A549 (cell line): ENCODE data around the gene PRRT3. TPM values are rescaled to one million over a fixed set of nuclear protein-coding genes. Genes with fewer than 3 reads are reported as not detected.

Experiments used
- ATAC-seq, 2 experiments: fragments of 200-7000 bp in 1 of 2; fragments of >200 bp in 1 of 2; cut with Nextera tagmentation in 1 of 2; cut with Tn5 transposase in 1 of 2; 3 replicates each; pipeline versions ENCODE4 v1.8.0 to v1.9.1; 2018 to 2020; ENCODE audit warnings: mild to moderate bottlenecking in 1 of 2, moderate library complexity in 1 of 2
- CTCF ChIA-PET: fragments of 300-600 bp; sonication (Branson Sonifier 250); formaldehyde crosslinking; extraction: SDS; loops from one replicate; lab custom pipeline; 2021; ENCODE audit warnings: antibody characterized with exemption, inconsistent platforms; lab: Yijun Ruan, JAX
- POLR2A ChIA-PET: fragments of 350-600 bp; formaldehyde crosslinking; extraction: SDS; loops from one replicate; lab custom pipeline; 2021; ENCODE audit warnings: antibody characterized with exemption, inconsistent platforms; lab: Yijun Ruan, JAX
- DNase-seq, 2 experiments: peaks; one replicate each; pipeline versions ENCODE4 v3.0.0 to v3.0.0-alpha.2; 2011 to 2016; ENCODE audit warnings: low read depth in 1 of 2, low spot score in 1 of 2
- FAIRE-seq: peaks from 2 replicates; lab custom pipeline; 2011; peaks lifted over from hg19 to GRCh38; lab: Jason Lieb, UNC
- H3K27ac ChIP-seq, 2 experiments: fragments of >200 bp; sonication (Bioruptor Twin); formaldehyde crosslinking; 3 replicates each; pipeline ENCODE4 v1.5.1; 2016 to 2017
- H3K4me1 ChIP-seq: fragments of >200 bp; sonication (Bioruptor Twin); formaldehyde crosslinking; 3 replicates; pipeline ENCODE4 v1.6.1; 2016
- H3K4me2 ChIP-seq: fragments of >200 bp; sonication (Bioruptor Twin); formaldehyde crosslinking; 3 replicates; pipeline ENCODE4 v1.6.1; 2016
- H3K4me3 ChIP-seq: fragments of >200 bp; sonication (Bioruptor Twin); formaldehyde crosslinking; 3 replicates; pipeline ENCODE4 v1.5.1; 2016
- H3K9me3 ChIP-seq: fragments of >200 bp; sonication (Bioruptor Twin); formaldehyde crosslinking; 3 replicates; pipeline ENCODE4 v1.6.1; 2016
- ESRRA ChIP-seq: fragments of 150-350 bp; IDR thresholded peaks from 2 replicates; pipeline ENCODE4 v1.6.1; 2014; ENCODE audit warnings: mild to moderate bottlenecking, low read length, borderline replicate concordance
- HEYL ChIP-seq: fragments of 250-450 bp; sonication (Bioruptor Pico); IDR thresholded peaks from 2 replicates; pipeline ENCODE4 v1.8.0; 2021; ENCODE audit warnings: mild to moderate bottlenecking, moderate library complexity
- HOXB5 ChIP-seq: fragments of 250-450 bp; sonication (Bioruptor Pico); IDR thresholded peaks from 2 replicates; pipeline ENCODE4 v1.5.0; 2020; ENCODE audit warnings: mild to moderate bottlenecking, moderate library complexity
- JUN ChIP-seq, 2 experiments: fragments of >200 bp; sonication (Bioruptor Twin); formaldehyde crosslinking; IDR thresholded peaks; 2 replicates in 1 of 2; 3 replicates in 1 of 2; pipeline ENCODE4 v1.6.1; 2016 to 2017
- JUNB ChIP-seq: fragments of >200 bp; sonication (Bioruptor Twin); formaldehyde crosslinking; IDR thresholded peaks from 2 replicates; pipeline ENCODE4 v1.6.1; 2016
- NR3C1 ChIP-seq: fragments of >200 bp; sonication (Bioruptor Twin); formaldehyde crosslinking; IDR thresholded peaks from 3 replicates; pipeline ENCODE4 v1.6.1; 2017
- POLR2A ChIP-seq: IDR thresholded peaks from 2 replicates; pipeline ENCODE4 v1.6.1; 2012; ENCODE audit warnings: mild to moderate bottlenecking, low read length
- POLR2AphosphoS2 ChIP-seq: conservative IDR thresholded peaks from 2 replicates; pipeline ENCODE4 v1.6.1; 2012; ENCODE audit warnings: low read length, improper control_type of control experiment, inconsistent platforms
- RARB ChIP-seq: fragments of 250-450 bp; sonication (Bioruptor Pico); IDR thresholded peaks from 2 replicates; pipeline ENCODE4 v1.8.0; 2021; ENCODE audit warnings: mild to moderate bottlenecking, moderate library complexity
- TP53 ChIP-seq: fragments of 250-450 bp; sonication (Bioruptor Pico); IDR thresholded peaks from 2 replicates; pipeline ENCODE4 v1.5.0; 2021; ENCODE audit warnings: mild to moderate bottlenecking, moderate library complexity
- WGBS: methylation state at CpG from one replicate; pipeline ENCODE4 v1.1.6; 2017; ENCODE audit errors: missing lambda C conversion rate; 5-methylcytosine and 5-hydroxymethylcytosine counted together
- polyA plus RNA-seq, 4 experiments: library from polyadenylated mRNA; depleted of rRNA in 3 of 4; stranded (reverse); fragments of >200 nt; fragmentation: RNase III in 1 of 4; extraction: RNeasy Plus Mini Kit Qiagen cat#74134 plus additional on column Dnase treatment in 1 of 4; gene quantifications; 2 replicates in 3 of 4; 3 replicates in 1 of 4; pipeline ENCODE4 v1.2.3, GENCODE V29; 2011 to 2017
- TF ChIP-seq, protein P1 (sequence below): fragments of 450-650 bp; IDR thresholded peaks from 2 replicates; pipeline ENCODE4 v1.6.1; 2014; ENCODE audit warnings: antibody characterized with exemption
- TF ChIP-seq, protein P2 (sequence below): IDR thresholded peaks from 2 replicates; pipeline ENCODE4 v1.6.1; 2012; ENCODE audit warnings: low read depth, borderline replicate concordance
- TF ChIP-seq, protein P3 (sequence below): fragments of >200 bp; sonication (Bioruptor Twin); formaldehyde crosslinking; IDR thresholded peaks from 3 replicates; pipeline ENCODE4 v1.5.1; 2016
- TF ChIP-seq, protein P4 (sequence below): fragments of >200 bp; sonication (Bioruptor Twin); formaldehyde crosslinking; IDR thresholded peaks from 2 replicates; pipeline ENCODE4 v1.6.1; 2016
- TF ChIP-seq, protein P5 (sequence below): fragments of 250-450 bp; sonication (Bioruptor Pico); IDR thresholded peaks from 2 replicates; pipeline ENCODE4 v1.5.0; 2020; ENCODE audit warnings: low read depth, mild to moderate bottlenecking, moderate library complexity

PRRT3 gene
- polyA plus RNA-seq, 2 of the 4 experiments (the other 2 are of a cell fraction) = 0.53 to 1.1 TPM

DNA sequence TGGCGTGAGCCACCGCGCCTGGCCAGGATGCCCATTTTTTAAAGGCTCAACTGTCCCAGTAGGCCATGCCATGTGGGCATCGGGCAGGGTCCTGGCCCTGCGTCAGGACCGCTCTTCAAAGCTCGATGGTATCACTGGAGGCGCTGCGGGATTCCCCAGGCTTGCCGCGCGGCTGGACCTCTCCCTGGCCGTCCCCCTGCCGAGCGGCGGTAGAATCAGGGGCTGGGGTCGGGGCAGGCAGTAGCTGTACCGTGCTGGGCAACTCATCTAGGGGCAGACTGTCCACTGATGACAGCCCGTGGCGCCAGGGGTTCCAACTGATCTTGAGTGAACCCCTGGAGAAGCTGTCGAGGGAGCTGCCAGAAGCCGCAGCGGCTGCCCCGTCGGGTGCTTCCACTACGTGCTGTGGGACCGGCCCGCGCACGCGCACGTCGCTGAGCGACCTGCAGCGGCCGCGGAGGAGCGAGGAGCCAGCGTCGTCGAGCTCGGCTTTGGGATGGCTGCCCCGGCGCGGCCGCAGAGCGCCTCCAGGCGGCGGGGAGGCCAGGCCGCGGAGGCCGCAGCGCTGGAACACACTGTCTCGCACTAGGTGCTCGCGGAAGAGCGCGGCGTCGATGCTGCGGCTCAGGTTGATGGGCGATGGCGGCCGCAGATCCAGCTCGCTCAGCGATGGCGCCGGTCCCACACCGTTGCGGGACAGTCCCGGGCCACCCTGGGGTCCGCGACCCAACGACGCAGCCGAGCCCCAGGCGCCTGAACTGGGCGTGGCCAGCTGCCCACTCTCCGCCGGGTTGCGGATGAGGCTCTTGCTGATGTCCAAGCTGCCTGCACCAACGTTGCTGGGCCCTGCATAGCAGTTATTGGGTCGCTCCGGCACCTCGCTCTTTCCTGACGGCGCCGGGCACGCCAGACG, 5.8 kb downstream of the PRRT3 start (continued):
- TF ChIP-seq, protein P1, sequence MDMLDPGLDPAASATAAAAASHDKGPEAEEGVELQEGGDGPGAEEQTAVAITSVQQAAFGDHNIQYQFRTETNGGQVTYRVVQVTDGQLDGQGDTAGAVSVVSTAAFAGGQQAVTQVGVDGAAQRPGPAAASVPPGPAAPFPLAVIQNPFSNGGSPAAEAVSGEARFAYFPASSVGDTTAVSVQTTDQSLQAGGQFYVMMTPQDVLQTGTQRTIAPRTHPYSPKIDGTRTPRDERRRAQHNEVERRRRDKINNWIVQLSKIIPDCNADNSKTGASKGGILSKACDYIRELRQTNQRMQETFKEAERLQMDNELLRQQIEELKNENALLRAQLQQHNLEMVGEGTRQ = 0 out of 2 replicates have a peak, but pooled peaks have one; percentile 11
- TF ChIP-seq HOXB5 (CRISPR knock-in tag) (peak; percentile 25; the same call in 1 of the 2 replicates), TP53 (CRISPR knock-in tag) (no peak), HEYL (CRISPR knock-in tag) (no peak)
- TF ChIP-seq, protein P2, sequence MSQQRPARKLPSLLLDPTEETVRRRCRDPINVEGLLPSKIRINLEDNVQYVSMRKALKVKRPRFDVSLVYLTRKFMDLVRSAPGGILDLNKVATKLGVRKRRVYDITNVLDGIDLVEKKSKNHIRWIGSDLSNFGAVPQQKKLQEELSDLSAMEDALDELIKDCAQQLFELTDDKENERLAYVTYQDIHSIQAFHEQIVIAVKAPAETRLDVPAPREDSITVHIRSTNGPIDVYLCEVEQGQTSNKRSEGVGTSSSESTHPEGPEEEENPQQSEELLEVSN = peak; percentile 52; the same call in 1 of the 2 replicates

DNA sequence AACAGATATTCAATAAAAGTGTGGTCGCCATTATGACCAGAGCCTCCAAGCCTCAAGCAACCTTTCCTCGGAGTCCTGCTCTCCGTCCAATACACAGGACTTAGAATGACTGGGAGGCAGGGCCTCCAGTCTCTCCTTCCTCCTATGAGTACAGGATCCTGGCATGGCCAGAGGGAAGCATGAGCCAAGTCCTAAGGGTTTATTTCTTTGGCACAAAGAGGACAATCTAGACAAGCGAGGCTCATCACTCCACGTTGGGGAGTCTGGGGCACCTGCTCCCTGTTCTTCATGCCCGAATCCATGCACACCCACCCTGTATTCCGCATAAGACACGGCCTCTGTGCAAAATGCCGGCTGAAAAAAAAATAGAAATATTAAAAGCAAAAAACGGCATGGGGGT, 6.8 kb downstream of the PRRT3 start:
- CTCF ChIA-PET = interaction anchor here (0.9 to 5.2 kb wide), 25 partner anchors 10 to 329 kb away, joined by 3 to 146 read pairs (median 12); partner anchors contain the start of genes CAMK1, CRELD1, JAGN1 and OGG1
- ATAC-seq = no peak

DNA sequence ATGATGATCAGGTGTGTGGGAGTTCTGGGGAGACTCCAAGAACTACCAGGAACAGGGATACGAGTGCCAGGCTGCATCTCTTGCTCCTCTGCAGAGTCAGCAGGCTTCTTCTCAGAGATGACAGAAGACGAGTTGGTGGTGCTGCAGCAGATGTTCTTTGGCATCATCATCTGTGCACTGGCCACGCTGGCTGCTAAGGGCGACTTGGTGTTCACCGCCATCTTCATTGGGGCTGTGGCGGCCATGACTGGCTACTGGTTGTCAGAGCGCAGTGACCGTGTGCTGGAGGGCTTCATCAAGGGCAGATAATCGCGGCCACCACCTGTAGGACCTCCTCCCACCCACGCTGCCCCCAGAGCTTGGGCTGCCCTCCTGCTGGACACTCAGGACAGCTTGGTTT, 7.9 kb downstream of the PRRT3 start:
- Histone ChIP-seq H3K4me1 (peaks cover 10% of the 10 kb centered on the region; the same call in 1 of the 3 replicates), H3K4me3 (no peak overlapping the region), H3K4me2 (no peak overlapping the region), H3K9me3 (no peaks in the 10 kb centered on the region), H3K27ac (no peak overlapping the region)
- POLR2A ChIA-PET = interaction anchor here (1.3 kb wide), 1 partner anchor 11 kb away, joined by 4 read pairs; the partner anchor contains the start of gene CRELD1
- WGBS = 96% methylated on average over 8 of the region's 11 CpGs
- DNase-seq (no peak), ATAC-seq (no peak), FAIRE-seq (no peak)
- TF ChIP-seq, protein P3, sequence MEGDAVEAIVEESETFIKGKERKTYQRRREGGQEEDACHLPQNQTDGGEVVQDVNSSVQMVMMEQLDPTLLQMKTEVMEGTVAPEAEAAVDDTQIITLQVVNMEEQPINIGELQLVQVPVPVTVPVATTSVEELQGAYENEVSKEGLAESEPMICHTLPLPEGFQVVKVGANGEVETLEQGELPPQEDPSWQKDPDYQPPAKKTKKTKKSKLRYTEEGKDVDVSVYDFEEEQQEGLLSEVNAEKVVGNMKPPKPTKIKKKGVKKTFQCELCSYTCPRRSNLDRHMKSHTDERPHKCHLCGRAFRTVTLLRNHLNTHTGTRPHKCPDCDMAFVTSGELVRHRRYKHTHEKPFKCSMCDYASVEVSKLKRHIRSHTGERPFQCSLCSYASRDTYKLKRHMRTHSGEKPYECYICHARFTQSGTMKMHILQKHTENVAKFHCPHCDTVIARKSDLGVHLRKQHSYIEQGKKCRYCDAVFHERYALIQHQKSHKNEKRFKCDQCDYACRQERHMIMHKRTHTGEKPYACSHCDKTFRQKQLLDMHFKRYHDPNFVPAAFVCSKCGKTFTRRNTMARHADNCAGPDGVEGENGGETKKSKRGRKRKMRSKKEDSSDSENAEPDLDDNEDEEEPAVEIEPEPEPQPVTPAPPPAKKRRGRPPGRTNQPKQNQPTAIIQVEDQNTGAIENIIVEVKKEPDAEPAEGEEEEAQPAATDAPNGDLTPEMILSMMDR = no peak
- TF ChIP-seq RARB (CRISPR knock-in tag) = no peak
- CTCF ChIA-PET = interaction anchor here (1.6 to 3.6 kb wide), 2 partner anchors 9 to 11 kb away, joined by 5 to 29 read pairs; partner anchors contain the start of gene CRELD1

More for the DNA sequence above, 6.8 kb downstream of the PRRT3 start:
- no peak for DNase-seq
- Histone ChIP-seq H3K27ac (peak overlapping the region in 1 of 2 experiments; percentile 95; a peak in 3 of 6 replicates), H3K4me1 (peaks cover 10% of the 10 kb centered on the region; the same call in 1 of the 3 replicates), H3K9me3 (no peaks in the 10 kb centered on the region), H3K4me2 (peak overlapping the region; percentile 92), H3K4me3 (peak overlapping the region; percentile 80; the same call in 1 of the 3 replicates)
- POLR2A ChIA-PET = interaction anchor here (0.6 to 2.5 kb wide), 4 partner anchors 12 to 164 kb away, joined by 6 to 53 read pairs (median 10); partner anchors contain the start of genes CRELD1, JAGN1 and RPUSD3
- no peak for FAIRE-seq
- 91% methylated on average over 10 of the region's 10 CpGs for WGBS
- no peak for TF ChIP-seq HOXB5 (CRISPR knock-in tag)
- TF ChIP-seq, protein P4, sequence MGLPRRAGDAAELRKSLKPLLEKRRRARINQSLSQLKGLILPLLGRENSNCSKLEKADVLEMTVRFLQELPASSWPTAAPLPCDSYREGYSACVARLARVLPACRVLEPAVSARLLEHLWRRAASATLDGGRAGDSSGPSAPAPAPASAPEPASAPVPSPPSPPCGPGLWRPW = no peak
- TF ChIP-seq POLR2A = no peak
- TF ChIP-seq POLR2AphosphoS2 = no peak
- TF ChIP-seq NR3C1 = no peak
- TF ChIP-seq JUNB = no peak
- no peak for TF ChIP-seq JUN (IDR thresholded peaks at IDR 0.05)
- TF ChIP-seq, protein P5, sequence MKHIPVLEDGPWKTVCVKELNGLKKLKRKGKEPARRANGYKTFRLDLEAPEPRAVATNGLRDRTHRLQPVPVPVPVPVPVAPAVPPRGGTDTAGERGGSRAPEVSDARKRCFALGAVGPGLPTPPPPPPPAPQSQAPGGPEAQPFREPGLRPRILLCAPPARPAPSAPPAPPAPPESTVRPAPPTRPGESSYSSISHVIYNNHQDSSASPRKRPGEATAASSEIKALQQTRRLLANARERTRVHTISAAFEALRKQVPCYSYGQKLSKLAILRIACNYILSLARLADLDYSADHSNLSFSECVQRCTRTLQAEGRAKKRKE (CRISPR knock-in tag) = no peak
- no peak for TF ChIP-seq ESRRA
